Vagina (tissue), 2 donors: ENCODE measurements around the gene TMEM74B. TPM values are rescaled to one million over a fixed set of nuclear protein-coding genes. Genes with fewer than 3 reads are reported as not detected.

Experiments used
- DNase-seq, 2 donors: peaks; one replicate each; pipeline ENCODE4 v3.0.0-alpha.2; 2017; ENCODE audit errors: extremely low spot score in 2 of 2
- H3K27ac ChIP-seq: fragments of 200-600 bp; sonication (generic); one replicate; pipeline ENCODE4 v1.5.1; 2019
- H3K27me3 ChIP-seq: fragments of 200-600 bp; sonication (generic); one replicate; pipeline ENCODE4 v1.5.1; 2019
- H3K36me3 ChIP-seq, 2 donors: fragments of 200-600 bp; sonication (generic); one replicate each; pipeline ENCODE4 v1.5.1; 2017 to 2019
- H3K4me1 ChIP-seq: fragments of 200-600 bp; sonication (generic); one replicate; pipeline ENCODE4 v1.5.1; 2019
- H3K4me3 ChIP-seq, 2 donors: fragments of 200-600 bp; sonication (generic); 1 replicate in 1 of 2; 2 replicates in 1 of 2; pipeline ENCODE4 v1.5.1; 2016 to 2019
- H3K9me3 ChIP-seq: fragments of 200-600 bp; sonication (generic); one replicate; pipeline ENCODE4 v1.5.1; 2019
- POLR2A ChIP-seq, 2 donors: fragments of 450-650 bp; IDR thresholded peaks; one replicate each; pipeline ENCODE4 v1.6.1; 2017; ENCODE audit warnings: antibody characterized with exemption in 2 of 2, mild to moderate bottlenecking in 2 of 2, moderate library complexity in 2 of 2
- POLR2AphosphoS5 ChIP-seq, 2 donors: sonication (generic); formaldehyde crosslinking; IDR thresholded peaks; one replicate each; pipeline ENCODE4 v1.9.0; 2017; ENCODE audit warnings: antibody characterized with exemption in 2 of 2, mild to moderate bottlenecking in 2 of 2, low read depth in 1 of 2; ENCODE audit not compliant: insufficient read depth in 1 of 2
- intact Hi-C: fragments of 100-400 bp; cut with DNase I; formaldehyde crosslinking; loops from one replicate; pipeline ENCODE4 v1.15.1; 2023
- total RNA-seq: library from RNA; depleted of rRNA; stranded (reverse); fragments of >200 nt; gene quantifications from one replicate; pipeline ENCODE4 v1.2.3, GENCODE V29; 2016
- TF ChIP-seq, protein P1 (sequence below), 3 experiments: fragments of 450-650 bp in 2 of 3; fragments of 200-600 bp in 1 of 3; sonication (generic) in 1 of 3; IDR thresholded peaks; one replicate each; pipeline ENCODE4 v1.5.1; 2017 to 2019; ENCODE audit warnings: antibody characterized with exemption in 3 of 3, mild to moderate bottlenecking in 2 of 3, moderate library complexity in 2 of 3

Gene TMEM74B
- total RNA-seq, 1 donor from 2014 or later = 4.2 TPM

DNA sequence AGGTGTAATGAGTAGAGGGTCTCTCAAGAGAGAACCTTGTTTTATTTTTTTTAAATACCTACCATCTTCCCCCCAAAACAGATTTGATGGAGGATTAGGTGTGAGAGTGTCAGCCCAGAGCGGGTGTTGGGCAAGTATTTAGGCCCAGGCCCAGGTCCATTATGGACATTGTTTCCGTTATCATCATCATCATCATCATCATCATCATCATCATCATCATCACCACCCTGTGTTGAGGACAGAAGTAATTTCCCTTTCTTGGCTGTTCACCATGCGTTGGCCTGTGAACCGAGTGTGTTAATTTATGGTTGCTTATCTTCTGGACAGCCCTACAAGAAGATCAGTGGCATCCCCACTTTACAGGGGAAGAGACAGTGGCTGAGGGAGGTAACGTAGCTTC, 37.8 kb downstream of the TMEM74B start:
- no peak overlapping the region for H3K4me3 ChIP-seq
- no peaks in the 10 kb centered on the region for H3K4me1 ChIP-seq
- DNase-seq = no peak
- TF ChIP-seq POLR2A (IDR thresholded peaks at IDR 0.05) (no peak), POLR2AphosphoS5 (IDR thresholded peaks at IDR 0.05; ENCODE audit: insufficient read depth in 1 of 2, low read depth in 1 of 2) (no peak)
- TF ChIP-seq, protein P1, sequence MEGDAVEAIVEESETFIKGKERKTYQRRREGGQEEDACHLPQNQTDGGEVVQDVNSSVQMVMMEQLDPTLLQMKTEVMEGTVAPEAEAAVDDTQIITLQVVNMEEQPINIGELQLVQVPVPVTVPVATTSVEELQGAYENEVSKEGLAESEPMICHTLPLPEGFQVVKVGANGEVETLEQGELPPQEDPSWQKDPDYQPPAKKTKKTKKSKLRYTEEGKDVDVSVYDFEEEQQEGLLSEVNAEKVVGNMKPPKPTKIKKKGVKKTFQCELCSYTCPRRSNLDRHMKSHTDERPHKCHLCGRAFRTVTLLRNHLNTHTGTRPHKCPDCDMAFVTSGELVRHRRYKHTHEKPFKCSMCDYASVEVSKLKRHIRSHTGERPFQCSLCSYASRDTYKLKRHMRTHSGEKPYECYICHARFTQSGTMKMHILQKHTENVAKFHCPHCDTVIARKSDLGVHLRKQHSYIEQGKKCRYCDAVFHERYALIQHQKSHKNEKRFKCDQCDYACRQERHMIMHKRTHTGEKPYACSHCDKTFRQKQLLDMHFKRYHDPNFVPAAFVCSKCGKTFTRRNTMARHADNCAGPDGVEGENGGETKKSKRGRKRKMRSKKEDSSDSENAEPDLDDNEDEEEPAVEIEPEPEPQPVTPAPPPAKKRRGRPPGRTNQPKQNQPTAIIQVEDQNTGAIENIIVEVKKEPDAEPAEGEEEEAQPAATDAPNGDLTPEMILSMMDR (IDR thresholded peaks at IDR 0.05) = no peak
- H3K36me3 ChIP-seq = peaks cover 0 to 24% of the 10 kb centered on the region in 2 donors
- no peak overlapping the region for H3K27ac ChIP-seq
- intact Hi-C loops = no loop called here
- no peaks in the 10 kb centered on the region for H3K9me3 ChIP-seq
- no peaks in the 10 kb centered on the region for H3K27me3 ChIP-seq

DNA sequence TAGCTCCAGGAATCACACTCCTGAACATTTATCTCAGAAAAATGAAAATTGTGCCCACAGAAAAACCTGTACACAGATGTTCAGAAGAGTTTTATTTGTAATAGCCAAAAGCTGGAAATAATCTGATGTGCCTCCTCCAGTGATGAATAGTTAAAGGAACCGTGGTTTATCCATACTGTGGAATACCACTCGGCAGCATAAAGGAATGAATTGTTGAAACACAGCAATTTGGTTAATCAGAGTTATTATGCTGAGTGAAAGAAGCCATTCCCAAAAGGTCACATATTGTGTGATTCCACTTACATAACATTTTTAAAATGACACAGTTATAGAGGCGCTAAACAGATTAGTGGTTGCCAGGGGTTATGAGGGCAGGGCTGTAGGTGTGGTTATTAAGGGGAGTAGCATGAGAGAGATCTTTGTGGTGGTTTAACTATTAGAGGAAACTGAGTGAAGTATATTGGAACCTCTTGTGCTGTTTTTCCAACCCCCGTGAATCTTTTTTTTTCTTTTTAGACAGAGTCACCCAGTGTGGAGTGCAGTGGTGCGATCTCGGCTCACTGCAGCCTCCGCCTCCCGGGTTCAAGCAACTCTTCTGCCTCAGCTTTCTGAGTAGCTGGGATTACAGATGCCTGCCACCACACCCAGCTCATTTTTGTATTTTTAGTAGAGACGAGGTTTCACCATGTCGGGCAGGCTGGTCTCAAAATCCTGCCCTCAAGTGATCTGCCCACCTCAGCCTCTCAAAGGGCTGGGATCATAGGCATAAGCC, 40.2 kb downstream of the TMEM74B start:
- Histone ChIP-seq H3K36me3 (peaks cover 0 to 26% of the 10 kb centered on the region in 2 donors), H3K27me3 (no peaks in the 10 kb centered on the region), H3K4me1 (no peaks in the 10 kb centered on the region), H3K27ac (no peak overlapping the region), H3K4me3 (no peak overlapping the region), H3K9me3 (no peaks in the 10 kb centered on the region)
- intact Hi-C loops = no loop called here
- TF ChIP-seq, protein P1 (IDR thresholded peaks at IDR 0.05) = no peak
- TF ChIP-seq POLR2A (IDR thresholded peaks at IDR 0.05) (no peak), POLR2AphosphoS5 (IDR thresholded peaks at IDR 0.05; ENCODE audit: insufficient read depth in 1 of 2, low read depth in 1 of 2) (no peak)
- DNase-seq = no peak

DNA sequence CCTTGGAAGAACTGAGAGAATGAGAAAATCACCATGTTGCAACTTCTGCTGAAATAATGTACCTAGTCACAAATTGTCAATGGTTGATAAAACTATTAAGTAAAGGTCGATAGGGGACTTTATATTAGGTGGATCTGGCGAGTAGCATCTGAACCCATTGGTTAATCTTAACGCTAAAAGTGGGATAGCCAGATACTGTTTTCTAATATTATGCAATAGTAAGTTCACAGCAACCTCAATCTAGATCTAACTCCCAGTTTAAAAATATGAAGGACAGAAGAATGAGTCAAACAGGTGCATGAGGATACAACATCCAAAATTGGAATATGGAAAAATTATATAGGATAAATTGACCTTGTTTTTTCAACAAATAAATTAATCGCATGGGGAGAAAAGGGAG, 47.5 kb downstream of the TMEM74B start:
- Histone ChIP-seq H3K9me3 (no peaks in the 10 kb centered on the region), H3K27me3 (no peaks in the 10 kb centered on the region), H3K4me1 (no peaks in the 10 kb centered on the region), H3K27ac (no peak overlapping the region), H3K36me3 (peaks cover 4 to 43% of the 10 kb centered on the region in 2 donors), H3K4me3 (no peak overlapping the region)
- DNase-seq = no peak
- TF ChIP-seq, protein P1 (IDR thresholded peaks at IDR 0.05) = no peak
- intact Hi-C loops = no loop called here

DNA sequence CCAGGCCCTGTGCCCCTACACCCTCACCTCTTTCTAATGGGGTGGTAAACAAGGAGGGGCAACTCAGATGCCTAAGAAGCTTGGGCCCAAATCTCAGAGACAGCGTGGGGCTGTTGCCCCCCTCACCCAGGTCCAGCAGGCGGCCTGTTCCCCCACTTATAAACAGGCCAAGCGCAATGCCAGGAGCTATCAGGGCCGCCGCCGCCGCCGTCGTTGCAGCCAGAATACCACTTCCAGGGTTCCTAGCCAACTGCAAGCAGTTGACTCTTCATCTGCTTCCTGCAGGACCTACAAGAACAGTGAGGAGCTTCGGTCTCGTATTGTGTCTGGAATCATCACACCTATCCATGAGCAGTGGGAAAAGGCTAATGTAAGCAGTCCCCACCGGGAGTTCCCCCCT, 49.9 kb downstream of the TMEM74B start:
- intact Hi-C loops = no loop called here
- H3K4me1 ChIP-seq = no peaks in the 10 kb centered on the region
- H3K27ac ChIP-seq = no peak overlapping the region
- no peak for DNase-seq
- H3K27me3 ChIP-seq = no peaks in the 10 kb centered on the region
- no peaks in the 10 kb centered on the region for H3K9me3 ChIP-seq
- peaks cover 7 to 49% of the 10 kb centered on the region in 2 donors for H3K36me3 ChIP-seq
- TF ChIP-seq, protein P1 (IDR thresholded peaks at IDR 0.05) = no peak
- TF ChIP-seq POLR2AphosphoS5 (IDR thresholded peaks at IDR 0.05; ENCODE audit: insufficient read depth in 1 of 2, low read depth in 1 of 2) = no peak
- no peak for TF ChIP-seq POLR2A (IDR thresholded peaks at IDR 0.05)
- H3K4me3 ChIP-seq = no peak overlapping the region

DNA sequence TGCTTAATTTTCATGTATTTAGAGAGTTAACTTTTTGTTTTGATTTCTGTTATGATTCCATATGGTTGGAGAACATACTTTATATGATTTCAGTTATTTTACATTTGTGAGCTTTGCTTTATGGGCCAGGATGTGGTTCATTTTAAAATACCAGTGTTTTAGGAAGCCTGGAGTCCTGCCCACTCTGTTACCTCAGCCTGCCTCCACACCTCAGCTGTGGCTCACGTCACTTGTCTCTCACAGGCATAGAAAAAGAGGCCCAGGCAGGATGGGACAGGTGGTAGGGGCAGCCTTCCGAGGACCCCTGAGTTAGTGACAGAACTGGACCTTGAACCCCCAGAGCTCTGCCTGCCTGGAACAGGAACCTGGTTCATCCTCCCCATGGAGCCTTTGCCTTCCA, 50.4 kb downstream of the TMEM74B start:
- Histone ChIP-seq H3K4me3 (no peak overlapping the region), H3K9me3 (no peaks in the 10 kb centered on the region), H3K27ac (no peak overlapping the region), H3K27me3 (no peaks in the 10 kb centered on the region), H3K36me3 (peaks cover 7 to 53% of the 10 kb centered on the region in 2 donors), H3K4me1 (no peaks in the 10 kb centered on the region)
- intact Hi-C loops = no loop called here
- no peak for DNase-seq
- TF ChIP-seq, protein P1 (IDR thresholded peaks at IDR 0.05) = no peak
- TF ChIP-seq POLR2A (IDR thresholded peaks at IDR 0.05) (no peak), POLR2AphosphoS5 (IDR thresholded peaks at IDR 0.05; ENCODE audit: insufficient read depth in 1 of 2, low read depth in 1 of 2) (no peak)
